Panc1 (cell line): ENCODE data around the gene PER3.

Source experiments
- POLR2AphosphoS5 ChIP-seq: IDR thresholded peaks from 2 replicates; pipeline ENCODE4 v1.6.1; 2012; ENCODE audit warnings: mild to moderate bottlenecking, low read depth, low read length, moderate library complexity
- REST ChIP-seq, 2 experiments: IDR thresholded peaks; 2 replicates each; pipeline ENCODE4 v1.6.1; 2011 to 2012; ENCODE audit warnings: low read depth in 2 of 2, control low read depth in 1 of 2, low read length in 1 of 2, mild to moderate bottlenecking in 1 of 2, moderate library complexity in 1 of 2; ENCODE audit not compliant: insufficient read depth in 1 of 2
- TCF7L2 ChIP-seq: IDR thresholded peaks from 2 replicates; pipeline ENCODE4 v1.6.1; 2011; ENCODE audit warnings: mild to moderate bottlenecking, low read depth, low read length, inconsistent platforms
- TF ChIP-seq, protein P1 (sequence below): fragments of 450-650 bp; IDR thresholded peaks from 2 replicates; pipeline ENCODE4 v1.5.1; 2017; ENCODE audit warnings: mild to moderate bottlenecking

DNA sequence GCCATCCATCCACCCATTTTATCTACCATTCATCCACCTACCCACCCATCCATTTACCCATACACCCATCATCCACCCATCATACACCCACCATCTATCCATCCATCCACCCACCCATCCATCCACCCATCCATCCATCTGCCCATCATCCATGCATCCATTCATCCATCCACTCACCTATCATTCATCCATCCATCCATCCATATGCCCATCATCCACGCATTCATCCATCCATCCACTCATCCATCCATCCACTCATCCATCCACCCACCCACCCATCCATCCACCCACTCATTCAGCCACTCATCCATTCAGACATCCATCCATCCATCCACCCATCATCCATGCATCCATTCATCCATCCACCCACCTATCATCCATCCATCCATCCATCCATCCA is 100.7 kb downstream of the PER3 start:
- TF ChIP-seq POLR2AphosphoS5 (no peak), TCF7L2 (no peak), REST (IDR thresholded peaks at IDR 0.05; ENCODE audit: insufficient read depth in 1 of 2, low read depth in 2 of 2, low read length in 1 of 2) (no peak)
- TF ChIP-seq, protein P1, sequence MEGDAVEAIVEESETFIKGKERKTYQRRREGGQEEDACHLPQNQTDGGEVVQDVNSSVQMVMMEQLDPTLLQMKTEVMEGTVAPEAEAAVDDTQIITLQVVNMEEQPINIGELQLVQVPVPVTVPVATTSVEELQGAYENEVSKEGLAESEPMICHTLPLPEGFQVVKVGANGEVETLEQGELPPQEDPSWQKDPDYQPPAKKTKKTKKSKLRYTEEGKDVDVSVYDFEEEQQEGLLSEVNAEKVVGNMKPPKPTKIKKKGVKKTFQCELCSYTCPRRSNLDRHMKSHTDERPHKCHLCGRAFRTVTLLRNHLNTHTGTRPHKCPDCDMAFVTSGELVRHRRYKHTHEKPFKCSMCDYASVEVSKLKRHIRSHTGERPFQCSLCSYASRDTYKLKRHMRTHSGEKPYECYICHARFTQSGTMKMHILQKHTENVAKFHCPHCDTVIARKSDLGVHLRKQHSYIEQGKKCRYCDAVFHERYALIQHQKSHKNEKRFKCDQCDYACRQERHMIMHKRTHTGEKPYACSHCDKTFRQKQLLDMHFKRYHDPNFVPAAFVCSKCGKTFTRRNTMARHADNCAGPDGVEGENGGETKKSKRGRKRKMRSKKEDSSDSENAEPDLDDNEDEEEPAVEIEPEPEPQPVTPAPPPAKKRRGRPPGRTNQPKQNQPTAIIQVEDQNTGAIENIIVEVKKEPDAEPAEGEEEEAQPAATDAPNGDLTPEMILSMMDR, result no peak
